Adrenal gland (tissue), 5 donors: ENCODE measurements around the gene RCBTB1.

Source experiments
- CTCF ChIP-seq, 6 experiments: fragments of 450-650 bp in 4 of 6; fragments of 200-600 bp in 2 of 6; sonication (generic) in 1 of 6; IDR thresholded peaks; 1 replicate in 5 of 6; 2 replicates in 1 of 6; pipeline versions ENCODE4 v1.5.1 to v1.8.0; 2016 to 2021; ENCODE audit warnings: antibody characterized with exemption in 6 of 6, mild to moderate bottlenecking in 2 of 6, moderate library complexity in 1 of 6
- POLR2A ChIP-seq, 2 donors: fragments of 450-650 bp; IDR thresholded peaks; one replicate each; pipeline ENCODE4 v1.6.1; 2017; ENCODE audit warnings: antibody characterized with exemption in 2 of 2, mild to moderate bottlenecking in 2 of 2, moderate library complexity in 1 of 2
- donor health status: DM: no; HTN: no; CAD: no.

- TF ChIP-seq CTCF (IDR thresholded peaks at IDR 0.05) (no peak), POLR2A (IDR thresholded peaks at IDR 0.05) (no peak)
Measured at GRCh38 chr13:49497272-49497671, 88.1 kb downstream of the RCBTB1 start.
